Calu3 (cell line): ENCODE data around the gene CRYBA4. TPM values are rescaled to one million over a fixed set of nuclear protein-coding genes. Genes with fewer than 3 reads are reported as not detected.

Experiments used
- BruUV-seq: library from RNA; stranded (reverse); fragments of 400-500 nt; replicated peaks from 2 replicates; lab custom pipeline; 2021; lab: Mats Ljungman, UMichigan
- CTCF ChIA-PET: fragments of 300-600 bp; sonication (Branson Sonifier 250); formaldehyde crosslinking; loops from one replicate; lab custom pipeline; 2022; ENCODE audit warnings: antibody characterized with exemption; lab: Charles Lee
- DNase-seq: peaks from one replicate; pipeline ENCODE4 v3.0.0; 2022
- H3K27ac Mint-ChIP-seq: one replicate; pipeline ENCODE4 v1.8.0; 2022; ENCODE audit warnings: mixed read lengths; ENCODE audit not compliant: unreplicated experiment
- H3K27me3 Mint-ChIP-seq: one replicate; pipeline ENCODE4 v1.8.0; 2022; ENCODE audit warnings: mixed read lengths; ENCODE audit not compliant: unreplicated experiment
- H3K36me3 Mint-ChIP-seq: one replicate; pipeline ENCODE4 v1.8.0; 2022; ENCODE audit warnings: mild to moderate bottlenecking, moderate library complexity, mixed read lengths; ENCODE audit not compliant: insufficient read depth, unreplicated experiment
- H3K4me1 Mint-ChIP-seq: one replicate; pipeline ENCODE4 v1.8.0; 2022; ENCODE audit warnings: mild to moderate bottlenecking, low read depth, mixed read lengths; ENCODE audit not compliant: unreplicated experiment
- H3K4me3 Mint-ChIP-seq: one replicate; pipeline ENCODE4 v1.8.0; 2022; ENCODE audit warnings: mild to moderate bottlenecking, low read depth, moderate library complexity, mixed read lengths; ENCODE audit not compliant: unreplicated experiment
- H3K9me3 Mint-ChIP-seq: one replicate; pipeline ENCODE4 v1.8.0; 2022; ENCODE audit warnings: low read depth, mixed read lengths; ENCODE audit not compliant: unreplicated experiment
- CTCF ChIP-seq: fragments of 200-600 bp; IDR thresholded peaks from one replicate; pipeline ENCODE4 v1.8.0; 2022; ENCODE audit warnings: antibody characterized with exemption; ENCODE audit not compliant: unreplicated experiment
- intact Hi-C: fragments of 100-400 bp; cut with micrococcal nuclease; formaldehyde crosslinking; loops from one replicate; pipeline ENCODE4 v1.10.0; 2022; ENCODE audit not compliant: unreplicated experiment
- total RNA-seq: library from RNA; stranded (reverse); gene quantifications from 2 replicates; pipeline ENCODE4 v1.2.3, GENCODE V29; 2022

The CRYBA4 gene
- total RNA-seq, 1 experiment from 2014 or later, result not detected

GRCh38 chr22:26615830-26616435 lies 5.8 kb upstream of the CRYBA4 start:
- no peaks in the 10 kb centered on the region for H3K36me3 Mint-ChIP-seq
- H3K27ac Mint-ChIP-seq, result no peak overlapping the region
- no TSS peak for BruUV-seq
- peaks cover 82% of the 10 kb centered on the region for H3K27me3 Mint-ChIP-seq
- TF ChIP-seq CTCF, result no peak
- no peaks in the 10 kb centered on the region for H3K4me1 Mint-ChIP-seq
- CTCF ChIA-PET, result no interaction called here
- intact Hi-C loops, result no loop called here
- DNase-seq, result no peak
- no peak overlapping the region for H3K4me3 Mint-ChIP-seq
- H3K9me3 Mint-ChIP-seq, result no peaks in the 10 kb centered on the region

GRCh38 chr22:26616650-26617049 lies 5.1 kb upstream of the CRYBA4 start:
- BruUV-seq, result no TSS peak
- no peaks in the 10 kb centered on the region for H3K36me3 Mint-ChIP-seq
- H3K9me3 Mint-ChIP-seq, result no peaks in the 10 kb centered on the region
- H3K27ac Mint-ChIP-seq, result no peak overlapping the region
- peaks cover 88% of the 10 kb centered on the region for H3K27me3 Mint-ChIP-seq
- TF ChIP-seq CTCF, result no peak
- no peaks in the 10 kb centered on the region for H3K4me1 Mint-ChIP-seq
- DNase-seq, result no peak
- H3K4me3 Mint-ChIP-seq, result no peak overlapping the region
- CTCF ChIA-PET, result no interaction called here
- intact Hi-C loops, result no loop called here

GRCh38 chr22:26617271-26618199 lies 4.2 kb upstream of the CRYBA4 start, which contains the start of gene CRYBB1:
Gene CRYBB1 (minus strand): TSS chr22:26618027. CDS start chr22:26616319, 1,708 bp downstream.
- no peak within 1 kb of the TSS for H3K4me3 Mint-ChIP-seq
- CTCF ChIA-PET, result interaction anchor here (0.5 kb wide), 1 partner anchor 26 kb away, joined by 3 read pairs; no protein-coding TSS in a partner anchor
- no TSS peak for BruUV-seq

More at GRCh38 chr22:26617271-26618199, 4.2 kb upstream of the CRYBA4 start, which contains the start of gene CRYBB1:
- Mint-ChIP-seq H3K4me1 (no peaks in the 10 kb centered on the region), H3K27ac (no peak within 1 kb of the TSS), H3K27me3 (peaks cover 92% of the 10 kb centered on the region), H3K9me3 (no peaks in the 10 kb centered on the region), H3K36me3 (no peaks in the 10 kb centered on the region)
- no peak for DNase-seq
- intact Hi-C loops, result no loop called here
- TF ChIP-seq CTCF, result no peak
